HEK293T (cell line): ENCODE results near the gene ANP32E.
"Not testable (repeated sequence)": the region's sequence is repeated elsewhere in the genome, so short reads cannot be mapped to it uniquely, and the experiment has no call there.

Experiments
- CTCF ChIA-PET: fragments of 350-600 bp; formaldehyde crosslinking; extraction: SDS; loops from one replicate; lab custom pipeline; 2021; ENCODE audit warnings: antibody characterized with exemption, inconsistent platforms; lab: Yijun Ruan, JAX
- POLR2A ChIA-PET: fragments of 350-600 bp; formaldehyde crosslinking; extraction: SDS; loops from one replicate; lab custom pipeline; 2020; ENCODE audit warnings: antibody characterized with exemption, inconsistent platforms; lab: Yijun Ruan, JAX
- DNase-seq: peaks from one replicate; pipeline ENCODE4 v3.0.0; 2012; ENCODE audit warnings: mixed read lengths; ENCODE audit errors: extremely low spot score
- ARNT ChIP-seq: fragments of 450-650 bp; IDR thresholded peaks from 2 replicates; pipeline ENCODE4 v1.6.1; 2017; ENCODE audit warnings: mild to moderate bottlenecking
- BHLHE40 ChIP-seq: fragments of 450-650 bp; IDR thresholded peaks from 2 replicates; pipeline ENCODE4 v1.6.1; 2016; ENCODE audit warnings: mild to moderate bottlenecking, moderate library complexity, borderline replicate concordance
- CTBP1 ChIP-seq: fragments of 450-650 bp; IDR thresholded peaks from 2 replicates; pipeline ENCODE4 v1.6.1; 2016; ENCODE audit warnings: borderline replicate concordance
- ELF4 ChIP-seq: fragments of 450-650 bp; IDR thresholded peaks from 2 replicates; pipeline ENCODE4 v1.6.1; 2017; ENCODE audit warnings: antibody characterized with exemption
- FOXA1 ChIP-seq: fragments of 450-650 bp; IDR thresholded peaks from 2 replicates; pipeline ENCODE4 v1.6.1; 2016; ENCODE audit warnings: mild to moderate bottlenecking
- FOXK2 ChIP-seq: fragments of 450-650 bp; IDR thresholded peaks from 2 replicates; pipeline ENCODE4 v1.6.1; 2016; ENCODE audit warnings: mild to moderate bottlenecking
- FOXM1 ChIP-seq: fragments of 450-650 bp; IDR thresholded peaks from 2 replicates; pipeline ENCODE4 v1.6.1; 2017; ENCODE audit warnings: mild to moderate bottlenecking, borderline replicate concordance
- HDGF ChIP-seq: fragments of 450-650 bp; IDR thresholded peaks from 2 replicates; pipeline ENCODE4 v1.6.1; 2017; ENCODE audit warnings: antibody characterized with exemption, borderline replicate concordance
- L3MBTL2 ChIP-seq: fragments of 450-650 bp; conservative IDR thresholded peaks from 2 replicates; pipeline ENCODE4 v1.6.1; 2016; ENCODE audit warnings: mild to moderate bottlenecking
- LEF1 ChIP-seq: fragments of 450-650 bp; IDR thresholded peaks from 2 replicates; pipeline ENCODE4 v1.6.1; 2017; ENCODE audit warnings: mild to moderate bottlenecking, borderline replicate concordance
- NFRKB ChIP-seq: fragments of 450-650 bp; IDR thresholded peaks from 2 replicates; pipeline ENCODE4 v1.6.1; 2016; ENCODE audit warnings: mild to moderate bottlenecking, moderate library complexity
- SP1 ChIP-seq: fragments of 450-650 bp; IDR thresholded peaks from 2 replicates; pipeline ENCODE4 v1.6.1; 2017
- SUZ12 ChIP-seq: fragments of 450-650 bp; IDR thresholded peaks from 2 replicates; pipeline ENCODE4 v1.6.1; 2016; ENCODE audit warnings: mild to moderate bottlenecking
- TARDBP ChIP-seq: fragments of 450-650 bp; IDR thresholded peaks from 2 replicates; pipeline ENCODE4 v1.6.1; 2016
- ZNF384 ChIP-seq: fragments of 450-650 bp; IDR thresholded peaks from 2 replicates; pipeline ENCODE4 v1.6.1; 2016
- TF ChIP-seq, protein P1 (sequence below): fragments of 450-650 bp; IDR thresholded peaks from 2 replicates; pipeline ENCODE4 v1.6.1; 2016

Gene ANP32E

GRCh38 chr1:150210091-150210490 lies 25.8 kb downstream of the ANP32E start:
- TF ChIP-seq SP1 (no peak), FOXA1 (no peak), FOXK2 (no peak), L3MBTL2 (no peak), CTBP1 (no peak), HDGF (no peak)
- TF ChIP-seq, protein P1, sequence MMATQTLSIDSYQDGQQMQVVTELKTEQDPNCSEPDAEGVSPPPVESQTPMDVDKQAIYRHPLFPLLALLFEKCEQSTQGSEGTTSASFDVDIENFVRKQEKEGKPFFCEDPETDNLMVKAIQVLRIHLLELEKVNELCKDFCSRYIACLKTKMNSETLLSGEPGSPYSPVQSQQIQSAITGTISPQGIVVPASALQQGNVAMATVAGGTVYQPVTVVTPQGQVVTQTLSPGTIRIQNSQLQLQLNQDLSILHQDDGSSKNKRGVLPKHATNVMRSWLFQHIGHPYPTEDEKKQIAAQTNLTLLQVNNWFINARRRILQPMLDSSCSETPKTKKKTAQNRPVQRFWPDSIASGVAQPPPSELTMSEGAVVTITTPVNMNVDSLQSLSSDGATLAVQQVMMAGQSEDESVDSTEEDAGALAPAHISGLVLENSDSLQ, result no peak
- DNase-seq, result no peak
- ChIA-PET CTCF (interaction anchor here (0.5 to 0.6 kb wide), 2 partner anchors 23 to 47 kb away, joined by 3 read pairs; no protein-coding TSS in a partner anchor), POLR2A (interaction anchor here (1.4 kb wide), 1 partner anchor 23 kb away, joined by 3 read pairs; no protein-coding TSS in a partner anchor)

GRCh38 chr1:150208460-150208859 lies 27.5 kb downstream of the ANP32E start:
- POLR2A ChIA-PET, DNase-seq, CTCF ChIA-PET: not testable (repeated sequence)

GRCh38 chr1:150207281-150207971 lies 28.5 kb downstream of the ANP32E start:
- CTCF ChIA-PET, result no interaction called here
- TF ChIP-seq CTBP1 (no peak), HDGF (no peak), NFRKB (no peak), BHLHE40 (no peak), LEF1 (no peak), FOXK2 (no peak), SP1 (no peak), ARNT (no peak), ELF4 (no peak), TARDBP (no peak), L3MBTL2 (no peak), FOXA1 (no peak), ZNF384 (no peak), SUZ12 (no peak), FOXM1 (no peak)
- TF ChIP-seq, protein P1, result no peak
- DNase-seq, result no peak
- POLR2A ChIA-PET, result no interaction called here

GRCh38 chr1:150196417-150196816 lies 39.5 kb downstream of the ANP32E start:
- ChIA-PET CTCF (no interaction called here), POLR2A (interaction anchor here (0.7 kb wide), 1 partner anchor 310 kb away, joined by 4 read pairs; a partner anchor contains a TSS)
- TF ChIP-seq LEF1 (no peak), FOXK2 (no peak), SUZ12 (no peak), TARDBP (no peak), FOXA1 (no peak), HDGF (no peak), ARNT (no peak), BHLHE40 (no peak), FOXM1 (no peak), SP1 (no peak), ZNF384 (no peak), ELF4 (no peak), NFRKB (no peak), CTBP1 (no peak), L3MBTL2 (no peak)
- TF ChIP-seq, protein P1, result no peak
- no peak for DNase-seq

DNA sequence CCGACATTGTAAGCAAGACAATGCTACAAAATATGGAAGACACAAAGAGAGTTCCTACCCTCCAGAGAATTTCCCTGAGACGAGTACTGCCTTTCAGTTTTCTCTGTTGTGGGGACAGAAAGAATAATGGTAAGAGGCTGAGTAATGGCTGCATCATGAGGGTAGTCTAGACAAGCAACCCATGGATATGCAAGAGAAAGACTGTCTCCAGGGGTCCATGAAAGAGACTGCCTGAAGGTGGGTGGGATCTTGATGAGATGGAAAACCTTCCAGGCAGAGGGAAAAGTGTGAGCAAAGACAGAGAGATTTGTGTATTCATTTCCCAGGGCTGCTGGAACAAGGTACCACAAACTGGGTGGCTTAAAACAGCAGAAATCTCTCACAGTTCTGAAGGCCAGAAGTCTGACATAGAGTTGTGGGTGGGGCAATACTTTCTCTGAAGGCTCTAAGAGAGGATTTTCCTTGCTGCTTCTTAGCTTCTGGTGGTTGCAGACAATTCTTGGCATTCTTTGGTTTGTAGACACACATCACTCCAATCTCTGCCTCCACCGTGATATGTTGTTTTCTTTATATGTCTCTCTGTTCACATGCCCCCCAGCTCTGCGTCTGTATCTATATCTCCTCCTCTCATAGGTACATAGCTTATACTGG lies 41.4 kb downstream of the ANP32E start:
- ChIA-PET CTCF (no interaction called here), POLR2A (no interaction called here)
- TF ChIP-seq SUZ12 (no peak), ZNF384 (no peak), FOXM1 (no peak), SP1 (no peak), HDGF (no peak), L3MBTL2 (no peak), FOXA1 (no peak), TARDBP (no peak), FOXK2 (no peak)
- DNase-seq, result no peak

DNA sequence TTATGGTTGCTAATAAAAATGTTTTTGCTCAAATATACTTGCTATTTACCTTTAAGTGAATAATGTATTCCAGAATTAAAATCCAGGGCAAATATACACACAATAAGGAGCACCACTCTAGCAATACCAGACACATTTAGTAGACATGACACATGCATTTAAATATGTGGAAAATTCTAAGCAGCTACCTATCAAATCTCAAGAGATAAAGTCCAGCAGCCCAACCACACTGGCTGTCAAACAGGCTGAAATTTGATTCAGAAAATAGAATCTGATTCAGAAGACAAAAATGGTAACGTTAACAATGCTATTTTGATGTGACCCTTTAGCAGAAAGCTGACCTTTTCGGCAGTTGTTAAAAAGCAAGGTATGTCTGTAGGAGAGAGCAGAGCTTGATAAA lies 43.9 kb downstream of the ANP32E start:
- CTCF ChIA-PET, result no interaction called here
- DNase-seq, result no peak
- POLR2A ChIA-PET, result no interaction called here
- TF ChIP-seq CTBP1 (no peak), FOXK2 (no peak), SUZ12 (no peak), FOXA1 (no peak), FOXM1 (no peak)
